ENCODE data around the gene ESPL1. TPM values are rescaled to one million over a fixed set of nuclear protein-coding genes. Genes with fewer than 3 reads are reported as not detected.

The ESPL1 gene
- total and polyA plus RNA-seq, 2 of the 8 experiments (the other 6 are each of a cell fraction or from before 2014, with no cell fraction given): 31.8 to 52.7 TPM

DNA sequence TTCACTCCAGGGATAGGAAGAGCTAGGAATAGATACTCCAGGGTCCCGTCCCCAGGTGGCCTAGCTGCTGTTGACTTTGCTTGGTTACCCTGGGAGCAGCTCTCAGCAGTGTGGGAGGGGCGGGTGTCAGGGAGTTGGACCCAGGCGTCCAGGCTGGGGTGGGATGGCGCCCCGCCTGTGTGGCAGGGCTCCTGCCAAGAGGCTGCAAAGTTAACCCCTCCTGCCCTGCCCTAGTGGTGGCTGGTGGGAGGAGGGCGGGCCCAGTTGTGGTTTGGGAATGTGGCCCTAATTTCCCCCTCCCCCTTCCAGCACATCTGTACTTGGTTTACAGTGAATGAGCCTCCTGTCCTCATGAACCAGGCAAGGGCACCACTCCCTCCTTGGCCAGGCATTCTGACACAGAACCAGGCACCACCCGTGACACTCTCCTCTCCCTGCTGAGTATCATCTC lies 34.4 kb upstream of the ESPL1 start:
- TF ChIP-seq TEAD4 (IDR thresholded peaks at IDR 0.05; ENCODE audit: low read depth, low read length): peak; percentile 50
- peak; percentile 30 for TF ChIP-seq ASH2L (IDR thresholded peaks at IDR 0.05; ENCODE audit: low read length)
- TF ChIP-seq RXRA (IDR thresholded peaks at IDR 0.05; ENCODE audit: insufficient read depth, low read depth, low read length): no peak
- H4K8ac ChIP-seq (ENCODE audit: extremely low read depth, insufficient read depth, low read length): peak overlapping the region; percentile 40; the same call in 1 of the 2 replicates
- H3K4me3 ChIP-seq (ENCODE audit: extremely low read depth in 1 of 4, insufficient read depth in 2 of 4, low read depth in 3 of 4, low read length in 4 of 4): peak overlapping the region in 3 of 4 experiments; percentile 37 to 59 (median 42); a peak in 6 of 8 replicates
- no peaks in the 10 kb centered on the region for H3K27me3 ChIP-seq (replicated peaks in 1 of 4; ENCODE audit: control insufficient read depth in 3 of 4, extremely low read depth in 1 of 4, insufficient read depth in 3 of 4, low read length in 3 of 4)
- POLR2A ChIA-PET (ENCODE audit: partially characterized antibody): interaction anchor here (0.7 to 12.4 kb wide), 10 partner anchors 14 to 227 kb away, joined by 3 to 151 read pairs (median 4); partner anchors contain the start of genes EIF4B, ESPL1 and PFDN5
- H2BK15ac ChIP-seq (ENCODE audit: low read length): peak overlapping the region; percentile 99
- DNase-seq (ENCODE audit: low read depth in 1 of 2, low spot score in 2 of 2) (no peak), FAIRE-seq (no peak)
- H3K36me3 ChIP-seq (ENCODE audit: control insufficient read depth in 2 of 4, insufficient read depth in 4 of 4, low read length in 3 of 4): no peaks in the 10 kb centered on the region
- H2BK120ac ChIP-seq (replicated peaks; ENCODE audit: low read depth, low read length): peak overlapping the region; percentile 76
- H3K23ac ChIP-seq (ENCODE audit: insufficient read length): no peak overlapping the region
- peak overlapping the region; percentile 97 for H2BK20ac ChIP-seq (ENCODE audit: low read length)
- peak overlapping the region; percentile 71 to 92 for H3K4me2 ChIP-seq (ENCODE audit: insufficient read depth in 1 of 2, low read depth in 2 of 2, low read length in 2 of 2)
- H2AK5ac ChIP-seq (ENCODE audit: low read depth, low read length): peak overlapping the region; percentile 82
- H4K5ac ChIP-seq (ENCODE audit: insufficient read length, low read depth, low read length): peak overlapping the region; percentile 45
- H3K18ac ChIP-seq (ENCODE audit: extremely low read depth, low read length): peak overlapping the region; percentile 99
- H4K91ac ChIP-seq (replicated peaks; ENCODE audit: insufficient read length, low read length): peak overlapping the region; percentile 78
- H3K14ac ChIP-seq (ENCODE audit: insufficient read length): no peak overlapping the region
- H3K79me1 ChIP-seq (ENCODE audit: low read depth, low read length): no peaks in the 10 kb centered on the region
- H2BK5ac ChIP-seq (ENCODE audit: low read depth, low read length): peak overlapping the region; percentile 93; the same call in 1 of the 2 replicates
- CTCF ChIA-PET (ENCODE audit: partially characterized antibody): interaction anchor here (0.8 to 23.5 kb wide), 13 partner anchors 8 to 186 kb away, joined by 3 to 535 read pairs (median 6); partner anchors contain the start of genes CSAD, ESPL1 and ITGB7
- no peak overlapping the region for H2AFZ ChIP-seq (ENCODE audit: low read length)
- H3K9ac ChIP-seq (replicated peaks in 1 of 4; ENCODE audit: extremely low read depth in 1 of 4, low read depth in 3 of 4, low read length in 3 of 4): peak overlapping the region in 2 of 4 experiments; percentile 28 to 38; a peak in 3 of 7 replicates
- H4K20me1 ChIP-seq (replicated peaks in 1 of 2; ENCODE audit: control insufficient read depth in 1 of 2, insufficient read depth in 2 of 2, low read length in 2 of 2): no peaks in the 10 kb centered on the region
- H3K4ac ChIP-seq (replicated peaks; ENCODE audit: insufficient read length, low read depth, low read length): peak overlapping the region; percentile 76
- H3K56ac ChIP-seq (replicated peaks; ENCODE audit: insufficient read length, low read depth, low read length): no peak overlapping the region
- peaks cover 0 to 13% of the 10 kb centered on the region in 2 experiments; a peak in 1 of 4 replicates for H3K79me2 ChIP-seq (ENCODE audit: control insufficient read depth in 1 of 2, insufficient read depth in 2 of 2, low read length in 2 of 2)
- no peaks in the 10 kb centered on the region for H3K9me3 ChIP-seq (ENCODE audit: insufficient read depth in 2 of 2, low read depth in 1 of 2, low read length in 1 of 2)
- 23% methylated on average over 7 of the region's 7 CpGs; no CpG with 5 or more reads in 1 of the 2 experiments for WGBS, 2 experiments (ENCODE audit: extremely low coverage in 1 of 2, insufficient coverage in 1 of 2, insufficient read length in 1 of 2, insufficient replicate concordance in 2 of 2, low coverage in 1 of 2, low lambda C conversion rate in 2 of 2, missing lambda C conversion rate in 1 of 2)
- peak overlapping the region; percentile 100 for H2BK12ac ChIP-seq (ENCODE audit: low read depth, low read length)
- H3K4me1 ChIP-seq (replicated peaks in 1 of 4; ENCODE audit: control insufficient read depth in 3 of 4, insufficient read depth in 4 of 4, low read length in 3 of 4): peaks cover 31 to 62% (median 46%) of the 10 kb centered on the region in 4 experiments
- 0 out of 2 replicates have a peak overlapping the region, but pooled peaks have one; percentile 40 for H3K27ac ChIP-seq (ENCODE audit: low read depth, low read length)
- H3K23me2 ChIP-seq (ENCODE audit: low read depth, low read length): peaks cover 11% of the 10 kb centered on the region; the same call in 1 of the 2 replicates
